Smooth muscle cell of the umbilical artery (primary cell): ENCODE data around the gene PLAC8L1. TPM values are rescaled to one million over a fixed set of nuclear protein-coding genes. Genes with fewer than 3 reads are reported as not detected.

Experiments
- total RNA-seq: library from RNA; depleted of rRNA; stranded (reverse); fragments of >200 nt; gene quantifications from 2 replicates; pipeline ENCODE4 v1.2.3, GENCODE V29; 2014

Gene PLAC8L1, protein sequence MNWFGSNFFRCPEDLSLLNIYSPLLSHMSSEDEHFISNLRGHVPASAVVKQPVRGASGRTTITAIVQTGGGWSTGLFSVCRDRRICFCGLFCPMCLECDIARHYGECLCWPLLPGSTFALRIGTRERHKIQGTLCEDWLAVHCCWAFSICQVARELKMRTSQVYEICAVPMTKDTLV
- total RNA-seq = 0.59 TPM in 1 of 2 replicates, not detected in the other

DNA sequence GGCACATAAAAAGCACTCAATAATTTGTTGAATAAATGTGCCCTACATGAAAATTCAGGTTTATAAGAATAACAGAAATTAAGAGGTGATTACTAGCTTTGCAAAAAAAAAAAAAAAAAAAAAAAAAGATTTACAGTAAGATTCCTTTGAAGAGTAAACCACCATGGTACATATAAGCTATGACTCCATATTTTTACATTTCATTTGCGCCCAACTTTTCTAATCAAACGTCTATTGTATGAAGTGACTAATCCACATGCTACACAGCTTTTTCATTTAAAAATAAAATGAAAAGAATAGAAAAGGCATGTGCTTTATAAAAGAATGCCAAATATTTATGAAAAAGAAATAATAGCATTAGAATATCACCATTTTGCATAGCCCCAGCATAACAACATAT, at the start of gene PLAC8L1:
Gene PLAC8L1, minus strand, starts transcription at position 101 of the 400 bp plus-strand sequence. CDS start 1,266 bp downstream, outside the sequence.

Other genes with a start within 250 kb of the PLAC8L1 start
- gene GRXCR2, start 232.6 kb downstream of the PLAC8L1 start, total RNA-seq = not detected in 2 replicates
- 1.5 and 7.7 TPM in 2 replicates for gene SH3RF2, start 169.0 kb downstream of the PLAC8L1 start, total RNA-seq
- gene LARS1, start 77.1 kb upstream of the PLAC8L1 start, total RNA-seq = 136 and 172 TPM in 2 replicates
- gene RBM27, start 98.0 kb upstream of the PLAC8L1 start, total RNA-seq = 19.6 and 30.5 TPM in 2 replicates
- not detected in 2 replicates for gene POU4F3, start 233.3 kb upstream of the PLAC8L1 start, total RNA-seq